Vagina (tissue), 2 donors: ENCODE measurements around the gene SH3GL3.

Experiments
- POLR2A ChIP-seq, 2 donors: fragments of 450-650 bp; IDR thresholded peaks; one replicate each; pipeline ENCODE4 v1.6.1; 2017; ENCODE audit warnings: antibody characterized with exemption in 2 of 2, mild to moderate bottlenecking in 2 of 2, moderate library complexity in 2 of 2
- POLR2AphosphoS5 ChIP-seq, 2 donors: sonication (generic); formaldehyde crosslinking; IDR thresholded peaks; one replicate each; pipeline ENCODE4 v1.9.0; 2017; ENCODE audit warnings: antibody characterized with exemption in 2 of 2, mild to moderate bottlenecking in 2 of 2, low read depth in 1 of 2; ENCODE audit not compliant: insufficient read depth in 1 of 2

GRCh38 chr15:83514584-83514983 lies 67.4 kb downstream of the SH3GL3 start:
- no peak for TF ChIP-seq POLR2A (IDR thresholded peaks at IDR 0.05)
- no peak for TF ChIP-seq POLR2AphosphoS5 (IDR thresholded peaks at IDR 0.05; ENCODE audit: insufficient read depth in 1 of 2, low read depth in 1 of 2)
